ENCODE measurements around the gene PITPNM1. TPM values are rescaled to one million over a fixed set of nuclear protein-coding genes. Genes with fewer than 3 reads are reported as not detected.

The PITPNM1 gene
- total and polyA plus RNA-seq, 2 of the 13 experiments (the other 11 are each of a cell fraction or from before 2014, with no cell fraction given): 8.2 to 8.5 TPM

- TF ChIP-seq ZNF333 (CRISPR knock-in tag; IDR thresholded peaks at IDR 0.05; ENCODE audit: borderline replicate concordance) (no peak), ELF1 (CRISPR knock-in tag; IDR thresholded peaks at IDR 0.05) (peak; percentile 25; the same call in 1 of the 2 replicates), NPAS2 (CRISPR knock-in tag; IDR thresholded peaks at IDR 0.05; ENCODE audit: borderline replicate concordance) (no peak), KAT2B (IDR thresholded peaks at IDR 0.05; ENCODE audit: borderline replicate concordance, low read depth, low read length) (no peak), CSRNP2 (CRISPR knock-in tag; conservative IDR thresholded peaks at IDR 0.05; ENCODE audit: low read depth) (no peak), HMGA1 (CRISPR knock-in tag; conservative IDR thresholded peaks at IDR 0.05) (no peak), ERF (CRISPR knock-in tag; IDR thresholded peaks at IDR 0.05) (peak; percentile 93), ZNF557 (CRISPR knock-in tag; IDR thresholded peaks at IDR 0.05) (peak; percentile 87; the same call in 1 of the 2 replicates), MTA1 (CRISPR knock-in tag; IDR thresholded peaks at IDR 0.05; ENCODE audit: borderline replicate concordance) (no peak), ZBTB2 (CRISPR knock-in tag; IDR thresholded peaks at IDR 0.05; ENCODE audit: low read depth) (peak; percentile 75; the same call in 1 of the 2 replicates), GPN1 (CRISPR knock-in tag; IDR thresholded peaks at IDR 0.05; ENCODE audit: borderline replicate concordance) (no peak), PHF20 (CRISPR knock-in tag; IDR thresholded peaks at IDR 0.05) (peak; percentile 71), ATAD3A (CRISPR knock-in tag; IDR thresholded peaks at IDR 0.05) (no peak), DNMT3B (CRISPR knock-in tag; conservative IDR thresholded peaks at IDR 0.05) (no peak), ZNF34 (CRISPR knock-in tag; IDR thresholded peaks at IDR 0.05; ENCODE audit: borderline replicate concordance) (peak; percentile 70; the same call in 1 of the 2 replicates), CAMTA2 (CRISPR knock-in tag; IDR thresholded peaks at IDR 0.05; ENCODE audit: borderline replicate concordance) (no peak), CC2D1A (CRISPR knock-in tag; IDR thresholded peaks at IDR 0.05) (no peak), ZNF430 (CRISPR knock-in tag; IDR thresholded peaks at IDR 0.05) (peak; percentile 68), CREM (IDR thresholded peaks at IDR 0.05) (0 out of 2 replicates have a peak, but pooled peaks have one; percentile 31), CREM (CRISPR knock-in tag; IDR thresholded peaks at IDR 0.05) (no peak), ZNF124 (CRISPR knock-in tag; IDR thresholded peaks at IDR 0.05) (peak; percentile 39; the same call in 1 of the 2 replicates), ZNF230 (CRISPR knock-in tag; IDR thresholded peaks at IDR 0.05) (no peak; the same call in 1 of the 2 replicates), RBFOX2 (IDR thresholded peaks at IDR 0.05; ENCODE audit: low read depth, low read length) (peak; percentile 84), RARA (CRISPR knock-in tag; IDR thresholded peaks at IDR 0.05) (peak; percentile 29; the same call in 1 of the 2 replicates), ZBTB7A (CRISPR knock-in tag; IDR thresholded peaks at IDR 0.05) (peak; percentile 94), DNMT1 (CRISPR knock-in tag; IDR thresholded peaks at IDR 0.05) (0 out of 2 replicates have a peak, but pooled peaks have one; percentile 31), SATB2 (CRISPR knock-in tag; IDR thresholded peaks at IDR 0.05) (0 out of 2 replicates have a peak, but pooled peaks have one; percentile 31), NONO (IDR thresholded peaks at IDR 0.05) (no peak), NONO (CRISPR knock-in tag; conservative IDR thresholded peaks at IDR 0.05) (peak; percentile 92), ELF3 (CRISPR knock-in tag; IDR thresholded peaks at IDR 0.05) (peak; percentile 55; the same call in 1 of the 2 replicates), KLF16 (CRISPR knock-in tag; IDR thresholded peaks at IDR 0.05) (peak in 1 of 2 experiments; percentile 77; a peak in 2 of 4 replicates)
These were observed 36.2 kb downstream of the PITPNM1 start, which contains the start of gene TMEM134 (continued) for GRCh38 chr11:67468759-67469507.

All from HepG2 (cell line).